ENCODE data around the gene RAPGEF1.

The RAPGEF1 gene

GRCh38 chr9:131589124-131589711 is 150.7 kb downstream of the RAPGEF1 start:
- Histone ChIP-seq H3K9me3 (ENCODE audit: insufficient read depth, low read length) (no peaks in the 10 kb centered on the region), H3K79me2 (ENCODE audit: insufficient read depth, low read length) (no peaks in the 10 kb centered on the region), H3K36me3 (ENCODE audit: low read length) (no peaks in the 10 kb centered on the region), H2AFZ (ENCODE audit: low read depth, low read length, severe bottlenecking) (no peak overlapping the region), H3K9ac (ENCODE audit: low read length) (no peak overlapping the region), H3K4me2 (ENCODE audit: low read depth, low read length, poor library complexity, severe bottlenecking) (no peak overlapping the region), H4K20me1 (ENCODE audit: low read depth, low read length) (no peaks in the 10 kb centered on the region), H3K9me2 (replicated peaks; ENCODE audit: insufficient read depth, low read length) (no peaks in the 10 kb centered on the region), H3K27me3 (ENCODE audit: low read length) (no peaks in the 10 kb centered on the region), H3K4me3 (ENCODE audit: insufficient read depth, low read length, poor library complexity, severe bottlenecking) (no peak overlapping the region), H3K27ac (ENCODE audit: low read depth, low read length) (no peak overlapping the region), H3F3A (ENCODE audit: insufficient read depth) (no peaks in the 10 kb centered on the region)
- no peak for TF ChIP-seq CTCF (IDR thresholded peaks at IDR 0.05; ENCODE audit: insufficient read depth, low read length, poor library complexity, severe bottlenecking)
- TF ChIP-seq EZH2phosphoT487 (conservative IDR thresholded peaks at IDR 0.05; ENCODE audit: low read length), result no peak

GRCh38 chr9:131588396-131588795 is 151.5 kb downstream of the RAPGEF1 start:
- no peak overlapping the region for H3K27ac ChIP-seq (ENCODE audit: low read depth, low read length)
- no peaks in the 10 kb centered on the region for H3K79me2 ChIP-seq (ENCODE audit: insufficient read depth, low read length)
- H2AFZ ChIP-seq (ENCODE audit: low read depth, low read length, severe bottlenecking), result no peak overlapping the region
- H3K9me2 ChIP-seq (replicated peaks; ENCODE audit: insufficient read depth, low read length), result no peaks in the 10 kb centered on the region
- no peaks in the 10 kb centered on the region for H3F3A ChIP-seq (ENCODE audit: insufficient read depth)
- no peak overlapping the region for H3K4me2 ChIP-seq (ENCODE audit: low read depth, low read length, poor library complexity, severe bottlenecking)
- H3K4me3 ChIP-seq (ENCODE audit: insufficient read depth, low read length, poor library complexity, severe bottlenecking), result no peak overlapping the region
- no peaks in the 10 kb centered on the region for H3K36me3 ChIP-seq (ENCODE audit: low read length)
- no peaks in the 10 kb centered on the region for H3K27me3 ChIP-seq (ENCODE audit: low read length)
- H3K9me3 ChIP-seq (ENCODE audit: insufficient read depth, low read length), result no peaks in the 10 kb centered on the region
- no peaks in the 10 kb centered on the region for H4K20me1 ChIP-seq (ENCODE audit: low read depth, low read length)
- no peak overlapping the region for H3K9ac ChIP-seq (ENCODE audit: low read length)
- no peak for TF ChIP-seq CTCF (IDR thresholded peaks at IDR 0.05; ENCODE audit: insufficient read depth, low read length, poor library complexity, severe bottlenecking)
- TF ChIP-seq EZH2phosphoT487 (conservative IDR thresholded peaks at IDR 0.05; ENCODE audit: low read length), result no peak

- no peaks in the 10 kb centered on the region for H3F3A ChIP-seq (ENCODE audit: insufficient read depth)
- no peaks in the 10 kb centered on the region for H3K9me3 ChIP-seq (ENCODE audit: insufficient read depth, low read length)
- TF ChIP-seq CTCF (IDR thresholded peaks at IDR 0.05; ENCODE audit: insufficient read depth, low read length, poor library complexity, severe bottlenecking) (no peak), EZH2phosphoT487 (conservative IDR thresholded peaks at IDR 0.05; ENCODE audit: low read length) (no peak)
- H3K9me2 ChIP-seq (replicated peaks; ENCODE audit: insufficient read depth, low read length), result no peaks in the 10 kb centered on the region
- no peaks in the 10 kb centered on the region for H3K79me2 ChIP-seq (ENCODE audit: insufficient read depth, low read length)
- H3K36me3 ChIP-seq (ENCODE audit: low read length), result no peaks in the 10 kb centered on the region
- no peaks in the 10 kb centered on the region for H4K20me1 ChIP-seq (ENCODE audit: low read depth, low read length)
- no peak overlapping the region for H3K9ac ChIP-seq (ENCODE audit: low read length)
- H3K4me2 ChIP-seq (ENCODE audit: low read depth, low read length, poor library complexity, severe bottlenecking), result no peak overlapping the region
- no peak overlapping the region for H3K27ac ChIP-seq (ENCODE audit: low read depth, low read length)
- H3K27me3 ChIP-seq (ENCODE audit: low read length), result no peaks in the 10 kb centered on the region
- no peak overlapping the region for H3K4me3 ChIP-seq (ENCODE audit: insufficient read depth, low read length, poor library complexity, severe bottlenecking)
- no peak overlapping the region for H2AFZ ChIP-seq (ENCODE audit: low read depth, low read length, severe bottlenecking)
These were observed 152.0 kb downstream of the RAPGEF1 start for GRCh38 chr9:131587906-131588305.

All from SU-DHL-6 (cell line).